Esophagus muscularis mucosa (tissue), 4 donors: ENCODE results near the gene ZCCHC9. TPM values are rescaled to one million over a fixed set of nuclear protein-coding genes. Genes with fewer than 3 reads are reported as not detected.
A peak's percentile ranks its signal among the peaks of the same experiment; 100 is the strongest.
"Not testable (repeated sequence)": the region's sequence is repeated elsewhere in the genome, so short reads cannot be mapped to it uniquely, and the experiment has no call there.

Source experiments
- DNase-seq: peaks from one replicate; pipeline ENCODE4 v3.0.0-alpha.2; 2017; ENCODE audit errors: extremely low spot score
- H3K27ac ChIP-seq, 4 donors: fragments of 200-600 bp; sonication (generic); replicated peaks in 1 of 4; 1 replicate in 3 of 4; 2 replicates in 1 of 4; pipeline ENCODE4 v1.5.1; 2016 to 2019; ENCODE audit warnings: mild to moderate bottlenecking in 1 of 4
- H3K27me3 ChIP-seq, 4 donors: fragments of 200-600 bp; sonication (generic); one replicate each; pipeline versions ENCODE4 v1.5.1 to v1.6.0; 2016 to 2019
- H3K36me3 ChIP-seq, 4 donors: fragments of 200-600 bp; sonication (generic); one replicate each; pipeline ENCODE4 v1.5.1; 2016 to 2019
- H3K4me1 ChIP-seq, 4 donors: fragments of 200-600 bp; sonication (generic); one replicate each; pipeline ENCODE4 v1.5.1; 2016 to 2019
- H3K4me3 ChIP-seq, 4 donors: fragments of 200-600 bp; sonication (generic); 1 replicate in 2 of 4; 2 replicates in 2 of 4; pipeline ENCODE4 v1.5.1; 2016 to 2019; ENCODE audit warnings: mild to moderate bottlenecking in 4 of 4, moderate library complexity in 1 of 4
- H3K9me3 ChIP-seq, 4 donors: fragments of 200-600 bp; sonication (generic); 1 replicate in 3 of 4; 2 replicates in 1 of 4; pipeline ENCODE4 v1.5.1; 2016 to 2019
- EP300 ChIP-seq: sonication (generic); formaldehyde crosslinking; IDR thresholded peaks from one replicate; pipeline ENCODE4 v1.6.1; 2017; ENCODE audit warnings: antibody characterized with exemption
- POLR2A ChIP-seq: fragments of 450-650 bp; IDR thresholded peaks from one replicate; pipeline ENCODE4 v1.6.1; 2017; ENCODE audit warnings: antibody characterized with exemption, moderate library complexity, mild to moderate bottlenecking, low read depth
- POLR2AphosphoS5 ChIP-seq, 2 donors: sonication (generic); formaldehyde crosslinking; IDR thresholded peaks; one replicate each; pipeline ENCODE4 v1.6.1; 2017; ENCODE audit warnings: antibody characterized with exemption in 2 of 2
- WGBS: methylation state at CpG from one replicate; pipeline ENCODE4 v1.1.5; 2018; 5-methylcytosine and 5-hydroxymethylcytosine counted together
- intact Hi-C: fragments of 100-400 bp; cut with DNase I; formaldehyde crosslinking; loops from one replicate; pipeline ENCODE4 v1.15.1; 2023
- total RNA-seq, 4 donors: library from RNA; depleted of rRNA; stranded (reverse); fragments of >200 nt; gene quantifications; one replicate each; pipeline versions ENCODE4 v1.1.0 to v1.2.1, GENCODE V29; 2016
- TF ChIP-seq, protein P1 (sequence below), 3 experiments: fragments of 200-600 bp in 2 of 3; fragments of 450-650 bp in 1 of 3; sonication (generic) in 2 of 3; IDR thresholded peaks; one replicate each; pipeline ENCODE4 v1.5.1; 2017 to 2019; ENCODE audit warnings: antibody characterized with exemption in 3 of 3, mild to moderate bottlenecking in 2 of 3, moderate library complexity in 1 of 3

Gene ZCCHC9
- total RNA-seq, 4 donors from 2014 or later = 18.7 to 38.6 (median 22.8) TPM

DNA sequence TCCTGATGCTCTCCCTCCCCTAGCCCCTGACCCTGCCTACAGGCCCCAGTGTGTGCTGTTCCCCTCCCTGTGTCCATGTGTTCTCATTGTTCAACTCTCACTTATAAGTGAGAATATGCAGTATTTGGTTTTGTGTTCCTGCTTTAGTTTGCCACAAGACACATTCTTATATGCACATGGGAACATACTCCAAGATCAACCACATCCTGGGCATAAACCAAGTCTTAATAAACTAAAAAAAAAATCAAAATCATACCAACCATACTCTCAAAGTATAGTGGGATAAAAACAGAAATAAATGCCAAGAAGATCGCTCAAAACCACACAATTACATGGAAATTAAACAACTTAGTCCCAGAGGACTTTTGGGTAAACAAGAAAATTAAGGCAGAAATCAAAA lies 11.2 kb upstream of the ZCCHC9 start:
- intact Hi-C loops = no loop called here
- Histone ChIP-seq H3K36me3 (peaks cover 0 to 4% (median 2%) of the 10 kb centered on the region in 4 donors), H3K27me3 (no peaks in the 10 kb centered on the region), H3K9me3 (peaks cover 0 to 5% (median 0%) of the 10 kb centered on the region in 4 donors), H3K4me3 (no peak overlapping the region), H3K4me1 (no peaks in the 10 kb centered on the region), H3K27ac (no peak overlapping the region)
- TF ChIP-seq POLR2AphosphoS5 (IDR thresholded peaks at IDR 0.05) (no peak), POLR2A (no peak), EP300 (no peak)
- TF ChIP-seq, protein P1, sequence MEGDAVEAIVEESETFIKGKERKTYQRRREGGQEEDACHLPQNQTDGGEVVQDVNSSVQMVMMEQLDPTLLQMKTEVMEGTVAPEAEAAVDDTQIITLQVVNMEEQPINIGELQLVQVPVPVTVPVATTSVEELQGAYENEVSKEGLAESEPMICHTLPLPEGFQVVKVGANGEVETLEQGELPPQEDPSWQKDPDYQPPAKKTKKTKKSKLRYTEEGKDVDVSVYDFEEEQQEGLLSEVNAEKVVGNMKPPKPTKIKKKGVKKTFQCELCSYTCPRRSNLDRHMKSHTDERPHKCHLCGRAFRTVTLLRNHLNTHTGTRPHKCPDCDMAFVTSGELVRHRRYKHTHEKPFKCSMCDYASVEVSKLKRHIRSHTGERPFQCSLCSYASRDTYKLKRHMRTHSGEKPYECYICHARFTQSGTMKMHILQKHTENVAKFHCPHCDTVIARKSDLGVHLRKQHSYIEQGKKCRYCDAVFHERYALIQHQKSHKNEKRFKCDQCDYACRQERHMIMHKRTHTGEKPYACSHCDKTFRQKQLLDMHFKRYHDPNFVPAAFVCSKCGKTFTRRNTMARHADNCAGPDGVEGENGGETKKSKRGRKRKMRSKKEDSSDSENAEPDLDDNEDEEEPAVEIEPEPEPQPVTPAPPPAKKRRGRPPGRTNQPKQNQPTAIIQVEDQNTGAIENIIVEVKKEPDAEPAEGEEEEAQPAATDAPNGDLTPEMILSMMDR (IDR thresholded peaks at IDR 0.05) = no peak
- 85% methylated on average over 1 of the region's 1 CpG for WGBS
- DNase-seq = no peak

DNA sequence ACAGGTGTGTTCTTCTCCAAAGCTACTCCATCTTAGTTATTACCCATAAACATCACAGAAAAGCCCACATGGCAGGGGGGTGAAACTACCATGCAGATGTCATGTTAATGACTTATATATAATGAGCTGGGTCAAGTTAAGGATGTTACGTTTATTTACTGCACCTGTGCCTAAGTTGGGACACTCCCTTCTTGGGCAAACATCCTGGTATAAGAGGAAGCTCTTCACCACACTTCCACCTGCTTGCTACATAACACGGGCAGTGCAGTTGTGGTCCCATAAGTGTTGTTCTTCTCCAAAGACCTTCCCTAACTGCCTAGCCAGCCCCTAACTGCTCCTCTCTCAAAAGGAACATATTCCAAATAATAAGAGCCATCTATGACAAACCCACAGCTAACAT lies 9.3 kb upstream of the ZCCHC9 start:
- no peak for TF ChIP-seq EP300
- TF ChIP-seq POLR2A = no peak
- TF ChIP-seq POLR2AphosphoS5 (IDR thresholded peaks at IDR 0.05) = no peak
- TF ChIP-seq, protein P1 (IDR thresholded peaks at IDR 0.05) = no peak
- Histone ChIP-seq H3K4me1 (no peaks in the 10 kb centered on the region), H3K27me3 (no peaks in the 10 kb centered on the region), H3K4me3 (no peak overlapping the region), H3K9me3 (peaks cover 0 to 5% (median 0%) of the 10 kb centered on the region in 4 donors), H3K27ac (no peak overlapping the region), H3K36me3 (peaks cover 0 to 4% (median 2%) of the 10 kb centered on the region in 4 donors)
- intact Hi-C loops = no loop called here
- WGBS = 100% methylated on average over 2 of the region's 2 CpGs
- no peak for DNase-seq

DNA sequence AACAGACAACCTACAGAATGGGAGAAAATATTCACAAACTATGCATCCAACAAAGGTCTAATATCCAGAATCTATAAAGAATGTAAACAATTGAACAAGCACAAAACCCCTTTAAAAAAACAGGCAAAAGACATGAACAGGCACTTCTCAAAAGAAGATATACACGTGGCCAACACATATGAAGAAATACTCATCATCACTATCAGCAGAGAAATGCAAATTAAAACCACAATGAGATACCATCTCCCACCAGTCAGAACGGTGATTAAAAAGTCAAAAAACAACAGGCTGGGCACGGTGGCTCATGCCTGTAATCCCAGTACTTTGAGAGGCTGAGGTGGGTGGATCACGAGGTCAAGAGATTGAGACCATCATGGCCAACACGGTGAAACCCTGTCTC lies 7.4 kb upstream of the ZCCHC9 start:
- DNase-seq, H3K27me3 ChIP-seq, H3K27ac ChIP-seq, H3K36me3 ChIP-seq, H3K9me3 ChIP-seq, H3K4me3 ChIP-seq, H3K4me1 ChIP-seq, intact Hi-C loops: not testable (repeated sequence)
- WGBS = 97% methylated on average over 5 of the region's 5 CpGs

DNA sequence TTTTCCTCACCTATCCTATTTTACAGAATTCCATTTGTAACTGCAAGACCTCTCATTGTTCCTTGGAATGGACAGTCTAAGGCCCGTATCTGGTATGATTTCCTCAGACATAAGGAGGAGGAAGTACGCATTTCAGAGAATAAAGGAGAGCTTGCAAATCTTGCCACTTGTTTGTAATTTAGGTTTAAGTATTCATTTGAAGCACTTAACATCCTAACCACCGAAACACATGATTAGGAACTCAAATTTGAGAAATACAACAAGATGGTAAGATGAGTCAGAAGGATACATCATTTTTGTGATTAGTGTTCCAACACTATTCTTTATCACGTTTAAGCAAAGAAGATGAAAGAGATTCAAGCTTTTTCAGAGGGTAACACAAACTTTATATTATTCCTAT lies 3.9 kb upstream of the ZCCHC9 start:
- Histone ChIP-seq H3K9me3 (peaks cover 0 to 2% (median 0%) of the 10 kb centered on the region in 4 donors), H3K4me3 (no peak overlapping the region), H3K4me1 (peaks cover 17 to 32% (median 29%) of the 10 kb centered on the region in 4 donors), H3K36me3 (peaks cover 0 to 4% (median 0%) of the 10 kb centered on the region in 4 donors), H3K27ac (no peak overlapping the region), H3K27me3 (no peaks in the 10 kb centered on the region)
- intact Hi-C loops = no loop called here
- TF ChIP-seq EP300 = no peak
- TF ChIP-seq, protein P1 (IDR thresholded peaks at IDR 0.05) = no peak
- no peak for TF ChIP-seq POLR2A
- no peak for TF ChIP-seq POLR2AphosphoS5 (IDR thresholded peaks at IDR 0.05)
- WGBS = 85% methylated on average over 4 of the region's 4 CpGs
- no peak for DNase-seq

DNA sequence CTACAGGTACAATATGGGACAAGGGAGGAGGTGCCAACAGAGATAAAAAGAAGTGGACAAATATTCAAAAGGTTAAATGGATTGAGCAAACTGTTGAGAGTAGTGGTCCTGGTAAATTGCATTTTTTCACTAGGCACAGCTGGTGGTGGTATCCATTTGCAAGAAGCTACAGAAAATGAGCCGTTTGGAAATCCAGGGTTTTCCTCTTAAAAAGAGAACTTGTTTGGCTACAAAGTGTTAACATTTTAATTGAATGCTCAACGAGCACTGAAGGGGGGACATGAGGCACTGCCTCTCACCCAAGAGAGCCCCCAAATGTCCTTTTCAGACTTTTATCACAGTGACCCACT lies 491 bp upstream of the ZCCHC9 start:
- 0% methylated on average over 2 of the region's 2 CpGs for WGBS
- intact Hi-C loops = loop anchor here (5.0 to 10.0 kb wide), 3 partner anchors 69 to 616 kb away; partner anchors contain the start of gene CKMT2
- peak overlapping the region; percentile 87 to 92 (median 92) for H3K27ac ChIP-seq
- peak overlapping the region; percentile 73 to 90 (median 78) for H3K4me3 ChIP-seq
- peaks cover 0 to 13% (median 8%) of the 10 kb centered on the region in 4 donors for H3K36me3 ChIP-seq
- no peaks in the 10 kb centered on the region for H3K9me3 ChIP-seq
- H3K4me1 ChIP-seq = peaks cover 17 to 45% (median 42%) of the 10 kb centered on the region in 4 donors
- no peaks in the 10 kb centered on the region for H3K27me3 ChIP-seq
- no peak for DNase-seq
- no peak for TF ChIP-seq POLR2AphosphoS5 (IDR thresholded peaks at IDR 0.05)
- TF ChIP-seq EP300 = no peak
- TF ChIP-seq, protein P1 (IDR thresholded peaks at IDR 0.05) = no peak
- no peak for TF ChIP-seq POLR2A
